NCI-H1417 (cell line): Measurements from ENCODE around the gene MLH3.
"Not testable (repeated sequence)": the region's sequence is repeated elsewhere in the genome, so short reads cannot be mapped to it uniquely, and the experiment has no call there.

Source experiments
- DNase-seq, 3 experiments: peaks; one replicate each; lab custom pipeline; 2025; lab: John Stamatoyannopoulos, UW

Gene MLH3

DNA sequence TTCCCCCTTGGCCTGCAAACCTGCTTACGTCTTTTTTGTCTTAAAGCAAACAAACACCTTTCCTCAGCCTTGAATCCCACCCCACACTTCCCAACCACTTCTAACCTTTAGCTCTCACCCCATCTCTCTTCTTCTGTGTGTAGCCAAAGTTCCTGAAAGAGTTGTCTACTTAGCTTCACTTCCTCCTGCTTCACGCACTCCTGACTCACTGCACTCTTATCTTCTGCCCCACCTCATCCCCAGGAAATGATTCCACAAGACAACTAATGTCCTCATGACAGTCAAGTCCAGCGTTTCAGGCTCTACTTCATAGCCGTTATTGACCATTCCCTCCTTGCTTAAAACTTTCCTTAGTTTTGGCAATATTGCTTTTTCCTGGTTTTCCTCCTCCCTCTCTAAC is 26.2 kb downstream of the MLH3 start:
- DNase-seq = no peak

DNA sequence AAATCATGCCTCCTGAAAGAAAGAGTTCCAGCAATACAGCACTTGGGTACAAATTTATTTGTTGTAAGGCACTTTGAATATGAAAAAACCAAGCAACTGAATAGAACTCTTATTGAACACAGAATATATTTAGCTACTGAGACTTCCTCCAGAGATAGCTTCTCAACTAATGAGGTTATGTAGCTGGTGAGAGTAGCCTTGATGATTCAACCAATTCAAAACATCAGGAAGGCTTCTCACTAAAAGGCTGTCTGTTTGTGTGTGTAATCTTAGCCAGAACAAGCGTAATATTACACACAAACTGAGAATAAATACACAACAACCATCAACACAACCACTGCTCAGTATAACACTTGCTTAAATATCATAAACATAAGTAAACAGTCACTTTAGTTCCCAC is 28.2 kb downstream of the MLH3 start:
- DNase-seq = no peak

GRCh38 chr14:75022655-75023054 is 28.6 kb downstream of the MLH3 start:
- peak in 1 of 3 experiments; percentile 30 for DNase-seq

- DNase-seq = no peak
These were observed 32.6 kb downstream of the MLH3 start for GRCh38 chr14:75018694-75019093.

DNA sequence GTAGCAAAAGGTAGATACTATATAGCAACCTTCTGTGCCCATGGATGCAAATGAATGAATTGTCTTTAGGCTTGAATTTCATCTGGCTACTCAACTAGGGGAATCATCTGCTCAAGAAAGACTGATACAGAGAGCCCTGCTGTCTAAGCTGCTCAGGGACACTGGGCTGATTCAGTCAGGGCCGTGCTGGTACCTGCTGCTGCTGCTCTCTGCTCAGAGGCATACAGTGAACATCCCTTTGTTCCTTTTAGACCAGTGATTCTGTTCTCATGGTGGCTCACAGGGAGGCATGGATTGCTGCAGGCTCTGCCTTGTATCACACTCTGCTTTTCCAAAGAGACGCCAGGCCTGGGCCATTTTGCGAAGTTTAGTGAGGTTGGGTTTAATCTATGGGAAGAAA is 34.5 kb downstream of the MLH3 start:
- DNase-seq = no peak

DNA sequence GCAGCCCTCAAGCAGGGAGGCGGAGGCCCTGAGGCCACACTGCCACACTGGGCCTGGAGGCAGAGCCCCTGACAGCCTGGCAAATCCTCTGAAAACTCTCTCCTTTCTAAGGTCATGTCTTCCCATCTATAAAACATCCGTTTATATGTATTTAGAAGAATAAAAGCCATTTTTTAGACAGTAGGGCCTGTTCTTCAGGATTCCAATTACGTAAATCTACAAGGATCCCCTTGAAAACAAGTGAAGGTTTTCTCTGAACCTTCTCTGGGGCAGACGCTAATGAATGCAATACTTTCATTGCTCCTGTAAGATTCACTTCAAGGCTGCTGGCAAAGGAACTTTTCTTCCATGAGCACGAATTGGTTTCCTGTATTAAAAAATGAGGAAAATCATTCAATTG is 35.8 kb downstream of the MLH3 start:
- no peak for DNase-seq

DNA sequence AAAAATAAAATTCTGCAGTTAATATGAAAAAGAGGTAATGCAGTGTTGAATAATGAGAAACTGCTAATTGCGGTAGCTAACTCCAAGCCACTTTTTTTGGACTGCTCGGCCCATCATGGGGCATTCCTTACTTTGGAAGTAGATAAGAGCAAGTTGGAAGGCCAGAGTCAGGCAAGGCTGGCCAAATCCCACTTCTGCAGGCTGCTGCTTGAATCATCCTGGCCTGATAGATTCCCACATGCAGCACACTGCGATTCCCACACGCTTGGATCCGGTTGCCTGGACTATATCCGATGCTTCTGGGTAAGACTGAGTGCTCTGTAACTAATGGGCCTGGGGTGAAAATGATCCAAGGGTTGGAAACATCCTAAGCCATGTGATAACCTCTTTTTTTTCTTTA is 38.0 kb downstream of the MLH3 start:
- no peak for DNase-seq

DNA sequence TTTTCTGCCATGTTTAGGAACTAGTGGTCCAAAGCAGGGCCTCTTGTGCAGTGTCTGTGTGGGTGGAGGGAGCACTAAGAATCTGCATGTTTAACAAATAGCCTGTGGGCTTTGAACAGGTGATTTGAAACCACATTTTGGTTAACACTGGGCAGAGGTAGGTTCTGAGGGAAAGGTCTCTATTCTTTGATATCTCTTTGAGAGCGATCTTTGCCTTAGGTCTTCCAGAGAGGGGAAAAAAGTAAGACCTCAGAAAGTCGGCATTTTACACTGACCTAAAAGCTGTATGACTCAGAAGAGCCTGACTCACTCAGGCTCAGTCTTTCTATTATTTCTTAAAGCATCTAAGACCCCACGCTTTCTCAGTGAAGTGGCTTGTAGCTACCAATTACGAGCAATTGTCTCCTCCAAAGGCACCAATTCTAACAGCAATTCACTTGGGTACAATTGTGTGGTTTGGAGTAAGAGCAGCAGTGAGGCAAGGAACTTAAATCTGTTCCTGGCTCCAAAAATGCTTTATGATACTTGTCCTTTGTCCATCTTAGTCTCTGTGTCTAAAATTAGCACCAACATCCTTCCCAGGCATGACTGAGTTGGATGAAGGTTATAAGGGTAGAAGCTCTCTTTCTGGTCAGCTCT is 39.8 kb downstream of the MLH3 start:
- DNase-seq = peak in 1 of 3 experiments; percentile 17

DNA sequence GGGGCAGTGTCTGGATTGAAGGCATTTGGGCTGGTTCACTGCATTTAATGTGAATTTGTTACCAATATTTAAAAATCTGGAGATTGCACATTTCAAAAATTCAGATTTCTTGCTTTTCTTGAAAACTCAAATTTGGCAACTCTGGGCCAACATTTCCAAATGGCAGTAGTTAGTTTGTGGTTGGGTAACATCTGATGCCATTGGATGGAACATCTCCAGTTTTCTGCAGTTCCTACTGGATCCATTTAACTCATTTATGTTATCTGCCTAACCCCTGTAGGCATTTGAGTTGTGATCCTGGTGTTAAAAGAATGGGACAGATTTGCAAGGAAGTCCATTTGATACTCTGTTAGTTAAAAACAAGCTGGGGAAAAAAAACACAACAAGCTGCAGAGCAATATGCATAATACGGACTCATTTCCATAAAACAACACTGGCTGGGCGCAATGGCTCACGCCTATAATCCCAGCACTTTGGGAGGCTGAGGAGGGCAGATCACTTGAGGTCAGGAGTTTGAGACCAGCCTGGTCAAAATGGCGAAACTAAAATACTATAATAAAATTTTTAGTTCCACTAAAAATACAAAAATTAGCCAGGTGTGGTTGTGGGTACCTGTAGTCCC is 40.7 kb downstream of the MLH3 start:
- DNase-seq = no peak

DNA sequence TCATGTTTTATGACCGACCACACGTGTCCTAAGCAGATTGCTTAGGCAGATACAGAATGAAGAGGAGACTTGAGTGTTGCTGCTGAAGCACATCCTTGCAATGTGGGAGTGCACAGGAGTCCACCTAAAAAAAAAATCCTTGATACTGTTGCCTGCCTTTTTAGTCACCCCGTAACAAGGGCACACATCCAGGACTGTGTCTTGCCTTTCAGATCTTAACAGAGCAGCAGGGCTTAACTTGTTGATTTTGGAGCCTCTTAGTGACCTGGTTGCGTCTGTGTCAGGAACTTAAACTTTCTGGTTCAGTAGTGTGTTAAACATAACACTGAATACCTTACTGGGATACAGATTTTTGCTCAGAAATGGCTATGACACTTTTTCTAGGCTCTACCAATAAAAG is 42.1 kb downstream of the MLH3 start:
- no peak for DNase-seq

GRCh38 chr14:75005357-75005756 is 45.9 kb downstream of the MLH3 start:
- no peak for DNase-seq

- DNase-seq = peak in 2 of 3 experiments; percentile 41 to 50
These were observed 47.8 kb downstream of the MLH3 start for GRCh38 chr14:75003250-75004027.

GRCh38 chr14:75002392-75003249 is 48.6 kb downstream of the MLH3 start, which contains the start of gene EIF2B2:
Gene EIF2B2 (plus strand): TSS chr14:75002921. CDS start chr14:75002991, 70 bp downstream.
- DNase-seq = peak; percentile 99

DNA sequence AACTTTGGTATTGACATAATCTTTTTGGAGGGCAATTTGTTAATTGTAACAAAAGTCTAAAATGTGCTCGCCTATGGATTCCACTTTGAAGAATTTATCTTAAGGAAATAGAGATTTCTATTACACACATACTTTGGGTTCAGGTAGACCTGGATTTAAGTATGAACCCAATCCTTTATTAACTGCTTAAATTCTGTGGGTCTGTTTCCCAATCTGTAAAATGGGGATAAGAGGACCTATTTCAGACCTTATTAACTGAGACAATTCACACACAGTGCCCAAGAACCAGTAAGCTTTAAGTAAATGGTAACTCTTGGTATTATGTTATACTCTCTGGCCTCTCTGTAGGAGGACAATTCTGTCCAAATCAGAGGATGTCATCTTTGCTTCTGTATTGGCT is 49.4 kb downstream of the MLH3 start:
- no peak for DNase-seq

- no peak for DNase-seq
These were observed 50.0 kb downstream of the MLH3 start for GRCh38 chr14:75001261-75001660.

DNA sequence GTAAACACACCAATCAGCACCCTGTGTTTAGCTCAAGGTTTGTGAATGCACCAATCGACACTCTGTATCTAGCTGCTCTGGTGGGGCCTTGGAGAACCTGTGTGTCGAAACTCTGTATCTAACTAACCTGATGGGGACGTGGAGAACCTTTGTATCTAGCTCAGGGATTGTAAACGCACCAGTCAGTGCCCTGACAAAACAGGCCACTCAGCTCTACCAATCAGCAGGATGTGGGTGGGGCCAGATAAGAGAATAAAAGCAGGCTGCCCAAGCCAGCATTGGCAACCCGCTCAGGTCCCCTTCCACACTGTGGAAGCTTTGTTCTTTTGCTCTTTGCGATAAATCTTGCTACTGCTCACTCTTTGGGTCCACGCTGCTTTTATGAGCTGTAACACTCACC is 55.5 kb downstream of the MLH3 start:
- not testable (repeated sequence) for DNase-seq

DNA sequence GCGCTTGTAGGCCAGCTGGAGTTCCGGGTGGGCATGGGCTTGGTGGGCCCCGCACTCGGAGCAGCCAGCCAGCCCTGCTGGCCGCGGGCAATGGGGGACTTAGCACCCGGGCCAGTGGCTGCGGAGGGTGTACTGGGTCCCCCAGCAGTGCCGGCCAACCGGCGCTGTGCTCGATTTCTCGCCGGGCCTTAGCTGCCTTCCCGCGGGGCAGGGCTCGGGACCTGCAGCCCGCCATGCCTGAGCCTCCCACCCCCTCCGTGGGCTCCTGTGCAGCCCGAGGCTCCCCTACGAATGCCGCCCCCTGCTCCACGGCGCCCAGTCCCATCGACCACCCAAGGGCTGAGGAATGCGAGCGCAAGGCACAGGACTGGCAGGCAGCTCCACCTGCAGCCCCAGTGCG is 57.1 kb downstream of the MLH3 start:
- not testable (repeated sequence) for DNase-seq

GRCh38 chr14:74988993-74989392 is 62.3 kb downstream of the MLH3 start:
- DNase-seq = no peak

DNA sequence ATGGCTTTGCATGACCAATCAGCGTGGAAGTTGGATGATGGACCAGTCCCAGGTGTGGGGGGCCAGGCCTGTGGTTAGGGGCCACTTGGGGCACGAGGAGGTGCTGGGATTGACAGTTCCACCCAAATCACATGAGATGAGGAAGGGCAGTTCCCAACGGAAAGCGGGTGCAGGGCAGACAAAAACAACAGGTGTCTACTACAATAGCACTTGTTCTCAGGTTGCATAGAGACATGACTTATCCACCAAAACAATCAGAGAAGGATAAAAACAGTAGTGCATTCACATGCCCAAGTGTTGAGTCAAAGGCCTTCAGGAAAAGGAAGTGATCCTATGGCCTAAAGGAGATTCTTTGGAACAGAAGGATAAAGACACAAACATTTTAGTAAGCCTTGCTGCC is 63.1 kb downstream of the MLH3 start:
- peak in 2 of 3 experiments; percentile 43 to 81 for DNase-seq

- no peak for DNase-seq
These were observed 65.5 kb downstream of the MLH3 start for GRCh38 chr14:74985806-74986205.

DNA sequence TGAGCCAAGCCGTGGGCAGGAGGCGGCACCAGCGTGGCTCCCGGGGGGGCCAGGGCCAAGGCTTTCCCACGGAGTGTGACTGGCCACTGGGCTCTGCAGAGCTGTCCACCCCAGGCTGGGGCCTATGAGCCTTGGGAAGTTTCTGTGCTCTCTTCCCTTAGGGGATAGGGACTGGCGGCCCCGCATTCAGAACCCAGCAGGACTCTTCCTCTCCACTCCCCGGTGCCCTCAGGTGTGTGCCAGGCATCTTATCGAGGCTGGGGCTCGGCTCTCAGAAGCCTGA is 66.3 kb downstream of the MLH3 start:
- DNase-seq = no peak

DNA sequence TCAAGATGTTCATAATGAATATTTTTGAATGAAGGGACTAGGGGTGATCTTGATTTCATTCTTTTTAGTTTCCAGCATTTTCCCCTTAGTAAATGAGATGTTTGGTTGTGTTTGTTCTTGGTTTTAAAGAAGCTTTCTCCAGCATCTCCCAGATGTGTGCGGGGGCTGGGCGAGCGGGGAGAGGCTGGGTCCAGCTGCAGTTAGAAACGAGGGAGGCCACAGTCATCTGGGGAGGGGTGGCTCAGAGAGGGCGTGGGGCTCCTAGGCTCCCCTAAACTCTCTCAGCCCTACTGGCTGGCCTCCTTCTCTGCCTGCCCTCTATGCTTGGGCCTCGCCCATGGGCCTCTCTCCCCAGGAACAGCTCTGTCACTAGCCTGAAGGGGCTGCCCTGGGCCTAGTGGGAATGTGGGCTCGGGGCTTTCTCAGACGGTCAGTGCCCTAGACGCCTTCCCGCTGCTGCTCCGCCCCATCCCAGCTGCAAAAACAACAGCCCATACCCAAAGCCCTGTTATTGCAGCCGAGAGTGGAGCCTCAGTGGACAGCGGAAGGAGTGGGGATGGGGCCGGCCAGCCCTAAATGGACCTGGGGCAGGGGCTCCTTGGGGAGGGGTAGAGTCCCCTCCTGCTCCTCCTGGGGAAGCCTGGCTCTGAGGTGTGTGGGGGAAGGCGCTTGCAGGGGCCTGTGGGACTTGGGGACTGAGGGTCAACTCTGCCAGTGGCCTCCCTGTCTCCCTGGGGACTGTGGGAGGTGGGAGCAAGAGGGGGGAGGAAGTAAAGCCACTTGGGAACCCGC is 66.8 kb downstream of the MLH3 start:
- DNase-seq = no peak
